Fibroblast of the aortic adventitia (primary cell): Measurements from ENCODE around the gene PLCD1. TPM values are rescaled to one million over a fixed set of nuclear protein-coding genes. Genes with fewer than 3 reads are reported as not detected.

Experiments
- DNase-seq: peaks from one replicate; pipeline ENCODE4 v3.0.0-alpha.2; 2010; ENCODE audit warnings: low read depth
- H3K4me3 ChIP-seq: 2 replicates; pipeline ENCODE4 v1.5.1; 2011; ENCODE audit warnings: low read depth, mild to moderate bottlenecking, control low read depth, low read length, moderate library complexity
- total RNA-seq: library from RNA; depleted of rRNA; stranded (reverse); fragments of >200 nt; gene quantifications from 2 replicates; pipeline ENCODE4 v1.2.3, GENCODE V29; 2012; ENCODE audit warnings: low replicate concordance
- TF ChIP-seq, protein P1 (sequence below): IDR thresholded peaks from 2 replicates; pipeline ENCODE4 v1.5.1; 2011; ENCODE audit warnings: mild to moderate bottlenecking, low read length, control low read depth, inconsistent platforms; ENCODE audit not compliant: insufficient read depth

The PLCD1 gene
- total RNA-seq, 1 donor, result 28.3 TPM

GRCh38 chr3:38008971-38009580 lies 20.4 kb downstream of the PLCD1 start:
- DNase-seq, result no peak
- no peak overlapping the region for H3K4me3 ChIP-seq
- TF ChIP-seq, protein P1, sequence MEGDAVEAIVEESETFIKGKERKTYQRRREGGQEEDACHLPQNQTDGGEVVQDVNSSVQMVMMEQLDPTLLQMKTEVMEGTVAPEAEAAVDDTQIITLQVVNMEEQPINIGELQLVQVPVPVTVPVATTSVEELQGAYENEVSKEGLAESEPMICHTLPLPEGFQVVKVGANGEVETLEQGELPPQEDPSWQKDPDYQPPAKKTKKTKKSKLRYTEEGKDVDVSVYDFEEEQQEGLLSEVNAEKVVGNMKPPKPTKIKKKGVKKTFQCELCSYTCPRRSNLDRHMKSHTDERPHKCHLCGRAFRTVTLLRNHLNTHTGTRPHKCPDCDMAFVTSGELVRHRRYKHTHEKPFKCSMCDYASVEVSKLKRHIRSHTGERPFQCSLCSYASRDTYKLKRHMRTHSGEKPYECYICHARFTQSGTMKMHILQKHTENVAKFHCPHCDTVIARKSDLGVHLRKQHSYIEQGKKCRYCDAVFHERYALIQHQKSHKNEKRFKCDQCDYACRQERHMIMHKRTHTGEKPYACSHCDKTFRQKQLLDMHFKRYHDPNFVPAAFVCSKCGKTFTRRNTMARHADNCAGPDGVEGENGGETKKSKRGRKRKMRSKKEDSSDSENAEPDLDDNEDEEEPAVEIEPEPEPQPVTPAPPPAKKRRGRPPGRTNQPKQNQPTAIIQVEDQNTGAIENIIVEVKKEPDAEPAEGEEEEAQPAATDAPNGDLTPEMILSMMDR, result no peak

GRCh38 chr3:38008191-38008701 lies 21.2 kb downstream of the PLCD1 start:
- DNase-seq, result no peak
- TF ChIP-seq, protein P1, result no peak
- no peak overlapping the region for H3K4me3 ChIP-seq

DNA sequence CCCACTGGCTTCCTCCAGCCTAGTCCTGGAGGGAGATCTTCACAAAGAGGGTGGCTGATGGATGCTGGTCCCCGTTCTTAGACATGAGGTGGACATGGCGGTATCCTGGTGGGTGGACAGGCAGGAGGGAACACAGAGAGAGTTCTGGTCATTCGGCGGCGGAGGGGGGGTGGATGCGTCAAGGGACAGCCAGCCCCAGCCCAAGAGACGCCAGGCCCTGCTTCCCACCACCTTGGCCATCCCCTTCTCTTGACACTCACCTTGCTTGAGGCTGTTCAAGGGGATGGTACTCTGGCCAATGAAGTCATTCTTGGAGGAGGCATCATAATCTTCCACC lies 21.7 kb downstream of the PLCD1 start:
- DNase-seq, result no peak
- H3K4me3 ChIP-seq, result no peak overlapping the region
- TF ChIP-seq, protein P1, result no peak

DNA sequence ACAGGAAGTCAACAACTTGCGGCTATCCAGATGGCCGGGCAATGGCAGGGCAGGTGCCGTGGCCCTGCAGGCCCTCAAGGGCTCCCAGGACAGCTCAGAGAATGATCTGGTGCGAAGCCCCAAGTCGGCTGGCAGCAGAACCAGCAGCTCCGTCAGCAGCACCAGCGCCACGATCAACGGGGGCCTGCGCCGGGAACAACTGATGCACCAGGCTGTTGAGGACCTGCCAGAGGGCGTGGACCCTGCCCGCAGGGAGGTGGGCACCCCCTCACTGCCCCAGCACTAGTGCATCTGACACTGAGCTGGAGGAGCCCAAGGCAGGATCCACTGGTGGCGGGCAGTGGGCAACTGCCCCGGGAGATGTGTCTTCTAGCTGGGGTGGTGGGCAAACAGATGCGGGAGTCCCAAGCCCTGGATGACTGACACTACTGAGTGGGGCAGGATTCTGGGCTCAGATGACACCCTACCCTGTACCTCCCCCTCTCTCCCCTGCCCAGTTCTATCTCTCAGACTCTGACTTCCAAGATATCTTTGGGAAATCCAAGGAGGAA lies 22.9 kb downstream of the PLCD1 start:
- no peak for DNase-seq
- TF ChIP-seq, protein P1, result no peak
- no peak overlapping the region for H3K4me3 ChIP-seq

- TF ChIP-seq, protein P1, result no peak
- no peak overlapping the region for H3K4me3 ChIP-seq
- no peak for DNase-seq
These were observed 23.4 kb downstream of the PLCD1 start for GRCh38 chr3:38006031-38006430.

DNA sequence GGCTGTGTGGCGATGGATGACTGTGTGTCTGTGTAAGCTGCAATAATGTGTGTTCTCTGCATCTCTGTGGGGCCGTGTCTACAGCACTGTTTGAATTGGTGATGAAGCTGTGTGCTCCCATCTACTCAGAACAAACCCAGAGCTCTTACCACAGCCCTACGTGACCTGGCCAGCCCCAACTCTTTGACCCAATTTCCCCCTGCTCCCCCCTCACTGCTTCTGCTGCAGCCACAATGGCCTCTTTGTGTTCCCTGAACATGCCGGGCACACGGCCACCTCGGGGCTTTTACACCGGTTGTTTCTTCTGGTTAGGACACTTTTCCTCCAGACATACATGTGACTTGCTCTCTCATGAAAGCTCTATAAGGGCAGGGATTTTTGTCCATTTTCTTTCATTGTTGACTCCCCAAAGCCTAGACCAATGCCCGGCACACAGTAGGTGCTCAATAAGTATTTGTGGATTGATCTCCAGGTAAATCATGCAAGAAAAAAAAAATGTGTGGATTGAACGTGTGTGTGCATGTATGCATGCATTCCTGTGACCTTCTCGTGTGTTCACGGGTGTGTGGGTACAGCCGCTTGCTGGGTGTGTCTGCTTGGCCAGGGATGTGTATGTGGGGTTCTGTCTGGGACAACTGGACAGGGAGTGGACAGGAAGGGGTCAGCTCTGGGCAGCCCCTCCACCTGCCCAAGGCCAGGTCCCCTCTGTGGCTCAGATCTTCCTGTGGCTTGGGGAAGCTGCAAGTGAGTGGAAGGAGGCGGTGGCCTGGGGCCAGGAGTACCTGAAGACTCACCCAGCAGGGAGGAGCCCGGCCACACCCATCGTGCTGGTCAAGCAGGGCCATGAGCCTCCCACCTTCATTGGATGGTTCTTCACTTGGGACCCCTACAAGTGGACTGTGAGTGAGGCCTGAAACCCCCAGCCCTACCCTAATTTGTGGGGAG lies 24.1 kb downstream of the PLCD1 start:
- no peak overlapping the region for H3K4me3 ChIP-seq
- TF ChIP-seq, protein P1, result no peak
- no peak for DNase-seq
